Kidney (tissue), 14 donors: ENCODE results near the gene SLC39A11. TPM values are rescaled to one million over a fixed set of nuclear protein-coding genes. Genes with fewer than 3 reads are reported as not detected.

Source experiments
- DNase-seq, 5 donors: peaks; one replicate each; pipeline ENCODE4 v3.0.0-alpha.2; 2013 to 2020
- FAIRE-seq: peaks from 2 replicates; lab custom pipeline; 2012; peaks lifted over from hg19 to GRCh38; lab: Jason Lieb, UNC
- H3K27ac ChIP-seq, 2 donors: one replicate each; pipeline ENCODE4 v1.7.0; 2013; ENCODE audit warnings: low read depth in 2 of 2, low read length in 2 of 2, inconsistent platforms in 1 of 2
- H3K27me3 ChIP-seq: one replicate; pipeline ENCODE4 v1.7.1; 2013; ENCODE audit warnings: low read length, inconsistent platforms; ENCODE audit not compliant: control insufficient read depth, insufficient read depth
- H3K36me3 ChIP-seq, 3 donors: one replicate each; pipeline versions ENCODE4 v1.7.0 to v1.7.1; 2013; ENCODE audit warnings: low read length in 3 of 3, control low read depth in 1 of 3, inconsistent platforms in 1 of 3; ENCODE audit not compliant: insufficient read depth in 3 of 3, control insufficient read depth in 2 of 3
- H3K4me1 ChIP-seq, 3 donors: one replicate each; pipeline versions ENCODE4 v1.7.0 to v1.7.1; 2013; ENCODE audit warnings: low read length in 3 of 3, inconsistent platforms in 1 of 3, low read depth in 1 of 3; ENCODE audit not compliant: control insufficient read depth in 2 of 3, insufficient read depth in 2 of 3
- H3K4me3 ChIP-seq, 3 donors: one replicate each; pipeline versions ENCODE4 v1.7.0 to v1.8.1; 2013; ENCODE audit warnings: low read length in 3 of 3, control low read depth in 1 of 3, inconsistent platforms in 1 of 3
- H3K9ac ChIP-seq, 3 donors: one replicate each; pipeline versions ENCODE4 v1.7.0 to v1.7.1; 2013; ENCODE audit warnings: low read length in 3 of 3, control low read depth in 1 of 3, inconsistent platforms in 1 of 3
- H3K9me3 ChIP-seq, 3 donors: one replicate each; pipeline versions ENCODE4 v1.7.0 to v1.7.1; 2013; ENCODE audit warnings: low read length in 3 of 3, control low read depth in 1 of 3, inconsistent platforms in 1 of 3; ENCODE audit not compliant: control insufficient read depth in 2 of 3, insufficient read depth in 1 of 3
- CTCF ChIP-seq: IDR thresholded peaks from 3 replicates; pipeline ENCODE4 v1.5.1; 2012; ENCODE audit warnings: mild to moderate bottlenecking, moderate library complexity, borderline replicate concordance; ENCODE audit not compliant: insufficient read depth; ENCODE audit errors: extremely low read depth
- intact Hi-C: fragments of 100-400 bp; cut with DNase I; formaldehyde crosslinking; loops from one replicate; pipeline ENCODE4 v1.11.1; 2022
- polyA plus RNA-seq: library from polyadenylated mRNA; stranded (reverse); fragments of 350-450 nt; fragmentation: Illumina TruSeq; extraction: RNeasy Lipid Tissue Mini Kit (QIAGEN cat#74804); gene quantifications from one replicate; pipeline ENCODE4 v1.2.3, GENCODE V29; 2014; ENCODE audit warnings: low read depth, low replicate concordance; ENCODE audit not compliant: insufficient read depth
- total RNA-seq: library from RNA; stranded (reverse); fragmentation: NEBNext Ultra II Directional; extraction: Animal tissue kit (Norgen Biotek cat#: 25700); gene quantifications from one replicate; pipeline ENCODE4 v1.2.1, GENCODE V29; 2021
- donor health status: control.
- donor health status: control.
- donor health status: control.
- donor health status: control.
- donor health status: control.
- donor health status: DM: yes; HTN: yes; CAD: no.
- donor health status: Normal renal cell carcinoma (clear cell type).

Gene SLC39A11
- total and polyA plus RNA-seq, 2 donors from 2014 or later: 19.7 to 37.2 TPM

GRCh38 chr17:72863526-72864211, 228.8 kb downstream of the SLC39A11 start:
- no peaks in the 10 kb centered on the region for H3K36me3 ChIP-seq
- H3K9me3 ChIP-seq: peaks cover 0 to 4% (median 0%) of the 10 kb centered on the region in 3 donors
- H3K27me3 ChIP-seq: no peaks in the 10 kb centered on the region
- no peak overlapping the region for H3K4me3 ChIP-seq
- H3K27ac ChIP-seq: no peak overlapping the region
- FAIRE-seq (no peak), DNase-seq (no peak)
- intact Hi-C loops: no loop called here
- TF ChIP-seq CTCF: no peak
- no peak overlapping the region for H3K9ac ChIP-seq
- no peaks in the 10 kb centered on the region for H3K4me1 ChIP-seq

GRCh38 chr17:72862276-72862999, 230.1 kb downstream of the SLC39A11 start:
- H3K4me1 ChIP-seq: no peaks in the 10 kb centered on the region
- FAIRE-seq (no peak), DNase-seq (peak in 3 of 5 donors; percentile 30 to 61 (median 50))
- peaks cover 0 to 7% (median 0%) of the 10 kb centered on the region in 3 donors for H3K9me3 ChIP-seq
- no peaks in the 10 kb centered on the region for H3K27me3 ChIP-seq
- no peak overlapping the region for H3K4me3 ChIP-seq
- H3K36me3 ChIP-seq: no peaks in the 10 kb centered on the region
- H3K27ac ChIP-seq: no peak overlapping the region
- intact Hi-C loops: no loop called here
- no peak for TF ChIP-seq CTCF
- H3K9ac ChIP-seq: no peak overlapping the region

GRCh38 chr17:72861811-72862210, 230.7 kb downstream of the SLC39A11 start:
- DNase-seq (no peak), FAIRE-seq (no peak)
- Histone ChIP-seq H3K4me3 (no peak overlapping the region), H3K4me1 (no peaks in the 10 kb centered on the region), H3K36me3 (no peaks in the 10 kb centered on the region), H3K27ac (no peak overlapping the region), H3K9me3 (peaks cover 0 to 7% (median 0%) of the 10 kb centered on the region in 3 donors), H3K9ac (no peak overlapping the region), H3K27me3 (no peaks in the 10 kb centered on the region)
- no peak for TF ChIP-seq CTCF
- intact Hi-C loops: no loop called here
